GM23248 (cell line): ENCODE data around the gene SEC31A.

Source experiments
- EZH2 ChIP-seq: fragments of 200-600 bp; sonication (generic); IDR thresholded peaks from 2 replicates; pipeline ENCODE4 v1.6.1; 2018; ENCODE audit warnings: antibody characterized with exemption, mild to moderate bottlenecking; ENCODE audit not compliant: insufficient read depth, poor library complexity, severe bottlenecking
- EZH2phosphoT487 ChIP-seq: fragments of 200-600 bp; sonication (generic); IDR thresholded peaks from 2 replicates; pipeline ENCODE4 v1.6.1; 2018; ENCODE audit warnings: antibody characterized with exemption, moderate library complexity, mild to moderate bottlenecking, low read depth; ENCODE audit not compliant: insufficient read depth

- no peak for TF ChIP-seq EZH2phosphoT487
- TF ChIP-seq EZH2: no peak
Measured at GRCh38 chr4:82780752-82781231, 110.2 kb downstream of the SEC31A start.
